IMR-90 (cell line): ENCODE data around the gene ESD. TPM values are rescaled to one million over a fixed set of nuclear protein-coding genes. Genes with fewer than 3 reads are reported as not detected.

Source experiments
- ATAC-seq: fragments of 200-7000 bp; cut with Tn5 transposase; 2 replicates; pipeline ENCODE4 v1.9.1; 2020; ENCODE audit warnings: low read depth, mild to moderate bottlenecking, moderate library complexity
- BruUV-seq: library from RNA; stranded (reverse); fragments of 400-500 nt; replicated peaks from 2 replicates; lab custom pipeline; 2021; lab: Mats Ljungman, UMichigan
- CTCF ChIA-PET: fragments of 300-600 bp; formaldehyde crosslinking; extraction: SDS; loops from one replicate; lab custom pipeline; 2021; ENCODE audit warnings: antibody characterized with exemption; lab: Yijun Ruan, JAX
- POLR2A ChIA-PET: fragments of 300-600 bp; sonication (Branson Sonifier 250); formaldehyde crosslinking; loops from one replicate; lab custom pipeline; 2022; ENCODE audit warnings: antibody characterized with exemption; ENCODE audit not compliant: unreplicated experiment; lab: Charles Lee
- DNase-seq: peaks from one replicate; pipeline ENCODE4 v3.0.0; 2013
- H2AFZ ChIP-seq: replicated peaks from 2 replicates; pipeline ENCODE3; 2013; ENCODE audit warnings: low read length, mild to moderate bottlenecking; ENCODE audit not compliant: poor library complexity
- H2AK5ac ChIP-seq: 2 replicates; pipeline ENCODE4 v1.6.1; 2013; ENCODE audit warnings: low read depth, low read length, inconsistent platforms
- H2AK9ac ChIP-seq: replicated peaks from 2 replicates; pipeline ENCODE3; 2013; ENCODE audit warnings: mild to moderate bottlenecking, low read depth, low read length, moderate library complexity; ENCODE audit not compliant: poor library complexity
- H2BK120ac ChIP-seq: 2 replicates; pipeline ENCODE4 v1.6.1; 2013; ENCODE audit warnings: low read depth, low read length, inconsistent platforms
- H2BK15ac ChIP-seq: 3 replicates; pipeline ENCODE4 v1.6.1; 2013; ENCODE audit warnings: low read depth, low read length, inconsistent platforms
- H2BK20ac ChIP-seq: 2 replicates; pipeline ENCODE4 v1.6.1; 2013; ENCODE audit warnings: low read depth, mild to moderate bottlenecking, inconsistent platforms, low read length, moderate library complexity
- H2BK5ac ChIP-seq: 2 replicates; pipeline ENCODE4 v1.6.1; 2013; ENCODE audit warnings: mild to moderate bottlenecking, low read depth, low read length, inconsistent platforms; ENCODE audit not compliant: poor library complexity, severe bottlenecking
- H3K14ac ChIP-seq: replicated peaks from 2 replicates; pipeline ENCODE4 v1.6.1; 2013; ENCODE audit warnings: low read depth, low read length, inconsistent platforms
- H3K18ac ChIP-seq: 2 replicates; pipeline ENCODE4 v1.6.1; 2013; ENCODE audit warnings: low read depth, low read length, control low read depth
- H3K23ac ChIP-seq: 2 replicates; pipeline ENCODE4 v1.6.1; 2013; ENCODE audit warnings: low read depth, low read length, inconsistent platforms
- H3K27ac ChIP-seq: 2 replicates; pipeline ENCODE4 v1.5.1; 2013; ENCODE audit warnings: mild to moderate bottlenecking, control low read depth, low read length; ENCODE audit not compliant: insufficient read depth
- H3K27me3 ChIP-seq: 2 replicates; pipeline ENCODE4 v1.6.1; 2013; ENCODE audit warnings: low read length; ENCODE audit not compliant: control insufficient read depth, insufficient read depth
- H3K36me3 ChIP-seq: 2 replicates; pipeline ENCODE4 v1.6.1; 2013; ENCODE audit warnings: low read length, mixed read lengths; ENCODE audit not compliant: control insufficient read depth, insufficient read depth
- H3K4ac ChIP-seq: 2 replicates; pipeline ENCODE4 v1.6.1; 2013; ENCODE audit warnings: low read depth, low read length, inconsistent platforms
- H3K4me1 ChIP-seq: 2 replicates; pipeline ENCODE4 v1.6.1; 2013; ENCODE audit warnings: low read length, mixed read lengths; ENCODE audit not compliant: control insufficient read depth, insufficient read depth
- H3K4me2 ChIP-seq: 2 replicates; pipeline ENCODE4 v1.6.1; 2013; ENCODE audit warnings: low read depth, mild to moderate bottlenecking, control low read depth, low read length, moderate library complexity
- H3K4me3 ChIP-seq: 2 replicates; pipeline ENCODE4 v1.5.1; 2013; ENCODE audit warnings: low read depth, mild to moderate bottlenecking, control low read depth, low read length, moderate library complexity; ENCODE audit not compliant: insufficient read depth
- H3K56ac ChIP-seq: 2 replicates; pipeline ENCODE4 v1.6.1; 2013; ENCODE audit warnings: low read length, inconsistent platforms; ENCODE audit not compliant: insufficient read depth; ENCODE audit errors: extremely low read depth
- H3K79me1 ChIP-seq, 2 experiments: 2 replicates each; pipeline ENCODE4 v1.6.1; 2013; ENCODE audit warnings: low read length in 2 of 2, inconsistent platforms in 1 of 2, low read depth in 1 of 2
- H3K9ac ChIP-seq: 2 replicates; pipeline ENCODE4 v1.6.1; 2013; ENCODE audit warnings: low read depth, low read length, control low read depth
- H3K9me1 ChIP-seq: 2 replicates; pipeline ENCODE4 v1.6.1; 2013; ENCODE audit warnings: low read length, inconsistent platforms; ENCODE audit not compliant: insufficient read depth
- H3K9me3 ChIP-seq: 2 replicates; pipeline ENCODE4 v1.6.1; 2013; ENCODE audit warnings: low read length; ENCODE audit not compliant: control insufficient read depth, insufficient read depth
- H4K20me1 ChIP-seq: 2 replicates; pipeline ENCODE4 v1.6.1; 2013; ENCODE audit warnings: low read length, inconsistent platforms; ENCODE audit not compliant: insufficient read depth
- H4K5ac ChIP-seq: 2 replicates; pipeline ENCODE4 v1.6.1; 2013; ENCODE audit warnings: mild to moderate bottlenecking, low read depth, low read length, control low read depth
- H4K8ac ChIP-seq, 2 experiments: 2 replicates each; pipeline ENCODE4 v1.6.1; 2013; ENCODE audit warnings: low read depth in 2 of 2, low read length in 2 of 2, control low read depth in 1 of 2, inconsistent platforms in 1 of 2
- H4K91ac ChIP-seq: 2 replicates; pipeline ENCODE4 v1.6.1; 2013; ENCODE audit warnings: low read depth, low read length, inconsistent platforms; ENCODE audit not compliant: insufficient read depth
- MAZ ChIP-seq: IDR thresholded peaks from 2 replicates; pipeline ENCODE4 v1.6.1; 2012; ENCODE audit warnings: low read depth, mild to moderate bottlenecking, low read length, improper control_type of control experiment, moderate library complexity, borderline replicate concordance
- RCOR1 ChIP-seq: IDR thresholded peaks from 2 replicates; pipeline ENCODE4 v1.6.1; 2012; ENCODE audit warnings: mild to moderate bottlenecking, low read length, improper control_type of control experiment; ENCODE audit not compliant: insufficient replicate concordance
- WGBS, 2 experiments: methylation state at CpG; one replicate each; pipeline versions ENCODE4 v1.1.5 to v1.1.7; 2013; ENCODE audit warnings: missing lambda C conversion rate in 2 of 2; ENCODE audit not compliant: insufficient read length in 1 of 2; ENCODE audit errors: extremely low coverage in 2 of 2; 5-methylcytosine and 5-hydroxymethylcytosine counted together
- dilution Hi-C: fragments of 300-500 bp; cut with HindIII; formaldehyde crosslinking; loops from one replicate; pipeline ENCODE4 v1.14.3; 2018; ENCODE audit warnings: low sequenced_read_pairs; ENCODE audit not compliant: unreplicated experiment
- in situ Hi-C: fragments of 300-500 bp; cut with MboI; formaldehyde crosslinking; loops from 3 replicates; pipeline ENCODE4 v1.14.3; 2019; ENCODE audit warnings: low sequenced_read_pairs, inconsistent platforms, mixed read lengths
- intact Hi-C: fragments of 100-400 bp; cut with micrococcal nuclease; formaldehyde crosslinking; loops from 2 replicates; pipeline ENCODE4 v1.10.0; 2022
- polyA plus RNA-seq, 3 experiments: library from polyadenylated mRNA; depleted of rRNA; stranded (reverse); fragments of >200 nt; gene quantifications; 2 replicates each; pipeline ENCODE4 v1.2.3, GENCODE V29; 2012; ENCODE audit warnings: low replicate concordance in 1 of 3
- total RNA-seq: library from RNA; depleted of rRNA; stranded (reverse); fragments of >200 nt; gene quantifications from 2 replicates; pipeline ENCODE4 v1.2.3, GENCODE V29; 2012

Gene ESD
- total and polyA plus RNA-seq, 2 of the 4 experiments (the other 2 are of a cell fraction), result 90.4 to 135 TPM

DNA sequence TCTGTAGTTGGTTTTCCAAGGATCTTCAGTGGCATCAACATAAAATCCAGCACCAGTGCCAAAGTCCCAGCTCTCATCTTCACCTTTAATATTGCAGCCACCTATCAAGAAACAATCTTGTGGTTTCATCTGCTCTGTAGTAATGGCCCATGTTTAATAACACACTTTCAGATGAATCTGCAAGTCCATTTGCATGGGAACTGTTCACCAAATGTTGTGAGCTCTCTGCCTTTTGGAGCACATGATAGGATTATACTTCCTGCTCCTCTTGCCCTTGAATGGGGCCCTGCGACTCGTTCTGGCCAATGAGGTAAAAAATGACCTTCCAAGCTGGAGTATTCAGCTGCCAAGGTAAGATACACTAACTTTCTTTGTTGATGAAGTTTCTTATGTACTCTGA is 14.3 kb downstream of the ESD start:
- no peak overlapping the region for H3K23ac ChIP-seq
- H4K8ac ChIP-seq, result no peak overlapping the region
- in situ Hi-C loops (no loop called here), dilution Hi-C loops (no loop called here), intact Hi-C loops (no loop called here)
- peaks cover 3% of the 10 kb centered on the region; the same call in 1 of the 2 replicates for H3K4me1 ChIP-seq
- H2BK5ac ChIP-seq, result no peak overlapping the region
- H3K18ac ChIP-seq, result no peak overlapping the region
- H3K27ac ChIP-seq, result no peak overlapping the region
- CTCF ChIA-PET, result no interaction called here
- no peak overlapping the region for H2AK5ac ChIP-seq
- H4K5ac ChIP-seq, result no peak overlapping the region
- no peaks in the 10 kb centered on the region; the same call in 1 of the 2 replicates for H4K20me1 ChIP-seq
- TF ChIP-seq MAZ (no peak), RCOR1 (no peak)
- H2BK15ac ChIP-seq, result no peak overlapping the region
- no peak overlapping the region for H2AFZ ChIP-seq
- POLR2A ChIA-PET, result no interaction called here
- peaks cover 20% of the 10 kb centered on the region for H3K36me3 ChIP-seq
- H3K56ac ChIP-seq, result no peak overlapping the region
- H2BK120ac ChIP-seq, result no peak overlapping the region
- no TSS peak for BruUV-seq
- DNase-seq (no peak), ATAC-seq (no peak)
- no peak overlapping the region for H3K14ac ChIP-seq
- H3K27me3 ChIP-seq, result no peaks in the 10 kb centered on the region
- no CpG with 5 or more reads among the region's 2 CpGs for WGBS, 2 experiments
- H3K4ac ChIP-seq, result no peak overlapping the region
- H3K79me1 ChIP-seq, result peaks cover 4 to 9% of the 10 kb centered on the region in 2 experiments; a peak in 3 of 4 replicates
- no peak overlapping the region for H4K91ac ChIP-seq
- H3K4me2 ChIP-seq, result no peak overlapping the region
- no peak overlapping the region for H3K4me3 ChIP-seq
- H3K9me1 ChIP-seq, result no peaks in the 10 kb centered on the region
- H2AK9ac ChIP-seq, result no peak overlapping the region
- no peak overlapping the region for H2BK20ac ChIP-seq
- no peak overlapping the region for H3K9ac ChIP-seq
- H3K9me3 ChIP-seq, result no peaks in the 10 kb centered on the region
